Epithelial cell of esophagus (primary cell): ENCODE measurements around the gene PPP2R2D.

Experiments
- DNase-seq: peaks from one replicate; pipeline ENCODE4 v3.0.0; 2010; ENCODE audit warnings: low read depth
- H3K4me3 ChIP-seq: 2 replicates; pipeline ENCODE4 v1.5.1; 2011; ENCODE audit warnings: mild to moderate bottlenecking, low read length, control low read depth
- CTCF ChIP-seq: IDR thresholded peaks from 2 replicates; pipeline ENCODE4 v1.5.1; 2011; ENCODE audit warnings: low read depth, mild to moderate bottlenecking, low read length, control low read depth, inconsistent platforms; ENCODE audit not compliant: insufficient read depth; ENCODE audit errors: missing control alignments

Gene PPP2R2D

DNA sequence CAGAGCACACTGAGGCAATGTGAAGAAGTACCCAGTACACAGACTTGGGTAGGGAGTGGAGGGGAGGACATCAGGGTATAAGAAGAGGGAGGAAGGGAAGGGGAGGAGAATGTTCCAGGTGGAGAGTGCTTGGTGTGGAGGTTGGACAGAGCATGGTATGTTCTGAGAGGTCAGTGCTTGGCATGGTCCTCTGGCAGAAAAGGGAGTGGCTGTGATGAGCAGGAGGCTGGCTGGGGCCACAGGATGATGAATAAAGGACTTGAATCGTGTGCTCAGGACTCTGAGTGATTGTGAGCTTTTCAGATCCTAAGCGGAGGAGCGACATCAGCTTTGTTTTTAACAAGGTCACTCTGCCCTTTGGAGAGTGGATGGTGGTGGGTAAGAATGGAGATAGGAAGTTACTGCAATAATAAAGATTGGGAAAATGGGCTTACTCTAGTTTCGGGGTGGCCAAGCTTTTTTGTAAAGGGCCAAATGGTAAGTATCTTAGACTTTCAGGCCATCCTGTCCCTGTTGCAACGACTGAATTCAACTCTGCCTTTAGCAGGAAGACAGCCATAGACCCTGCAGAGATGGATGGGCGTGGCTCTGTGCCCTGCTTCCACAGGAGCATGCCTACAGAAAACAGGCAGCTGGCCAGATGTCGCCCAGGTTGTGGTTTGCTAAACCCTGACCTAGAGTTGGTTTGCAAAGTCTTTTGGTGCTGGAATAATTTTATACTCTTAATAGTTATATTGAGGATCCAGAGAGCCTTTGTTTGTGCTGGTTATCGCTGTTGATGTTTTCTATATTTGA, 8.4 kb downstream of the PPP2R2D start:
- no peak for DNase-seq
- TF ChIP-seq CTCF = no peak
- no peak overlapping the region for H3K4me3 ChIP-seq

DNA sequence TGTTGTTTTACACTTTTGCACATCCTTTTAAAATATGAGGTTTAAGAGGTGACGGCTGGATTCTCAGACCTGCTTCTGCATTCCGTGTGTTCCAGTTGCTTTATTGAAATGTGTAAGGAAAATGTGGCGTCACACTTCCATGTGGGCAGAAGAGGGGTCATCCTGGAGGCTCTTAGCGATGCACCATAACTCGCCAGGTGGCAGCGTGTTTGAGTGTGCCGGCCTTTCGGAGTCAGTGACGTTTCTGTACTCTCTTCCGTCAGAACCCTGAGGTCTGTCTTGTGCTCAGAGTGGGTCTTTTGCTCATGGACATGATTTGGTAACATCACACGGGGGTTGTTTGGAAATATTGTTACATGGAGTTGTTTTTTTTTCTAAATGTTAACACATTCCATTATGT, 9.1 kb downstream of the PPP2R2D start:
- no peak for DNase-seq
- no peak overlapping the region for H3K4me3 ChIP-seq
- TF ChIP-seq CTCF = no peak

DNA sequence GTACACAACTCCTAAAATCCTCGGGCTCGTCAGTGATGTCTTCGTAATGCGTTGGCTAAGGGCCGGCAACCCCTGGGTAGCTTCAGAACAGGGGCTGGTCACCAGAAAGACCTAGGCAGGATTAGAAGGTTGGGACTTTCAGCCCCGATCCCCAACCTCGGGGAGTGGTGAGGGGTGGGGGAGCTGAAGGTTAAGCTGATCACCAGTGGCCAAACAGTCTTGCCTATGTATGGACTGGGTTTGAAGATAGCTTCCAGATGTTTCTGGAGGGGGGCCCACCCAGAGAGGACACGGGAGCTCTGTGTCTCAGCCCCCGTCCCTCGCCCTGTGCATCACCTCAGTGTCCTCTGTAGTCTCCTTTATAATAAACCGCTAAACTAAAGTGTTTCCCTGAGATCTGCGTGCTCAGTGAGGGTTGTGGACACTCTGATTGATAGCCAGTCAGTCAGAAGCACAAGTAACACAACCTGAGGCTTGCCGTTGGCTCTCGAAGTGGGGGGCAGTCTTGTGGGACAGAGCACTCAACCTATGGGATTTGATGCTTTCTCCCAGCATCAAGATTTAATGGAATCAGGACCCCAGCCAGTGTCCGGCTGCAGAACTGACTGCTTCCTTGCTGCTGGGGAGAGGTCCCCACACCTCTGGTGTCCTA, 10.0 kb downstream of the PPP2R2D start:
- TF ChIP-seq CTCF = no peak
- no peak overlapping the region for H3K4me3 ChIP-seq
- no peak for DNase-seq

- DNase-seq = no peak
- no peak overlapping the region for H3K4me3 ChIP-seq
- TF ChIP-seq CTCF = no peak
These were observed 10.6 kb downstream of the PPP2R2D start for GRCh38 chr10:131911451-131911850.

- no peak for TF ChIP-seq CTCF
- H3K4me3 ChIP-seq = no peak overlapping the region
- DNase-seq = no peak
These were observed 11.8 kb downstream of the PPP2R2D start for GRCh38 chr10:131912620-131913019.

GRCh38 chr10:131915484-131915883, 14.7 kb downstream of the PPP2R2D start:
- TF ChIP-seq CTCF = no peak
- no peak overlapping the region for H3K4me3 ChIP-seq

More at GRCh38 chr10:131915484-131915883, 14.7 kb downstream of the PPP2R2D start:
- DNase-seq = no peak
